HG03045 (cell line): Measurements from ENCODE around the gene MISP.

Source experiments
- ATAC-seq: cut with Tn5 transposase; IDR thresholded peaks from one replicate; pipeline ENCODE4 v1.9.1; 2021; ENCODE audit warnings: mild to moderate bottlenecking, moderate library complexity; ENCODE audit not compliant: unreplicated experiment

MISP gene

DNA sequence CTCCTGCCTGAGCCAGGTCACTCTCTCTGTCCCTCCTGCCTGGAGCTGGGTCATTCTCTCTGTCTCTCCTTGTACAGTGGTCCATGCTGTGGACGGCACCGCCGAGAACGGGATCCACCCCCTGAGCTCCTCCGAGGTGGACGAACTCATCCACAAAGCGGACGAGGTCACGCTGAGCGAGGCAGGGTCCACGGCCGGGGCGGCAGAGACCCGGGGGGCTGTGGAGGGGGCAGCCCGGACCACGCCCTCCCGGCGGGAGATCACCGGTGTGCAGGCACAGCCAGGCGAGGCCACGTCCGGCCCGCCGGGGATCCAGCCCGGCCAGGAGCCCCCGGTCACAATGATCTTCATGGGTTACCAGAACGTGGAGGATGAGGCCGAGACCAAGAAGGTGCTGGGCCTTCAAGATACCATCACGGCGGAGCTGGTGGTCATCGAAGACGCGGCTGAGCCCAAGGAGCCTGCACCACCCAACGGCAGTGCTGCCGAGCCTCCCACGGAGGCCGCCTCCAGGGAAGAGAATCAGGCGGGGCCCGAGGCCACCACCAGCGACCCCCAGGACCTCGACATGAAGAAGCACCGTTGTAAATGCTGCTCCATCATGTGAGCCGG, 4.6 kb upstream of the MISP start:
- ATAC-seq = no peak

DNA sequence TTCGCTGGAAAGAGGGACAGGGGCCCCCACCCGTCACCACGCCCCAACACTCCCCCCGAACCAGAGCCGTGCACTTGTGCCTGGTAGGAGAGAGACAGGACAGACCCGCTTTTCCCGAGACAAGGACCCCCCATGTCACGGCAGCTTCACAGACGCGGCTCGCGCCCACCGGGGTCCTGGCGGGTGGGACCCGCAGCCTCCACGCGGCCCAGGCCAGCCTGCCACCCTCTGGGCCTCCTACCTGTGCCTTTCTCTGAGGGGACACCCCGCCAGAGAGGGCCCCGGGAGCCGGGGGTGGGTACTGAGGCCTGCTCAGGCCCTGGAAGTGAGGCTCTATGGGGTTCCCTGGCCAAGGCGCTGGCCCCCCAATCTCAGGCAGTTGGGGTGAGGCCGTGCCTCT, 4.0 kb upstream of the MISP start:
- ATAC-seq = no peak

DNA sequence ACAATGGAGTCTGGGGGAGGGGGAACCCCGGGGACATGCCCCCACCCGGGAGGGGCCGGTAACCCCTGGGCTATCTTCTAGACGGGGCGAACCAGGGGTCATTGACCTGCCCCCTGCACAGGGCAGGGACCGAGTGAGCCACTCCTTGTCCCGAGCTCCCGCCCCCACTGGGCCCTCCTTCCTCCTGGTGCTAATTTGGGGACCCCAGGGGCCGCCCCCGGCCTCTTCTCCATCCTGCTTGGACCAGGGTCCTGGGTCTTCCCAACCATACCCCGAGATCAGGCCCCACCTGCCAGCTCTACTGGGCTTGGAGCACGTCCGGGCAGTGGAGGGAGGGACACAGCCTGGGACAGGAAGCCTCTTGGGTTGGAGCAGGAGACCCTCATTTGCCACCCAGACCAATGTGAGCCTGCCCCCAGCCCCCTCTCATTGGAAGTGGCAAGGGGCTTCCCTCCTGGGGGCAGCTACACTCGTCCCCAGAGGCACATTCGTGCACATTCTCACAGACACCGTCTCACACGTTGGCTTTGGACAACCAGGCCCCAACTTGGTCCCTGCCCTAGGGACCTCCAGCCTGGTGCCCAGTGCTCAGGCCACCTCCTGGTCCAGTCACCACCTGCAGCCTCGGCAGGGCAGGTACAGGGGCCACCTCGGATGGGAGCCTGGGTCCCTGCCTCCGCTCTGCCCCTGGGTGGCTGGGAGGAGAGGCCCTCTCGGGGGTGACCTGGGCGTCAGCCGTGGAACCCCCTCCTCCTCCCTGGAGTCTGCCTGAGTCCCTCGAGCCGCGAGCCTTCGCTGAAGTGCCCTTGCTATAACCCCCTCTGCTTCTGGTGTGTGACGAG, 3.3 kb upstream of the MISP start:
- no peak for ATAC-seq

DNA sequence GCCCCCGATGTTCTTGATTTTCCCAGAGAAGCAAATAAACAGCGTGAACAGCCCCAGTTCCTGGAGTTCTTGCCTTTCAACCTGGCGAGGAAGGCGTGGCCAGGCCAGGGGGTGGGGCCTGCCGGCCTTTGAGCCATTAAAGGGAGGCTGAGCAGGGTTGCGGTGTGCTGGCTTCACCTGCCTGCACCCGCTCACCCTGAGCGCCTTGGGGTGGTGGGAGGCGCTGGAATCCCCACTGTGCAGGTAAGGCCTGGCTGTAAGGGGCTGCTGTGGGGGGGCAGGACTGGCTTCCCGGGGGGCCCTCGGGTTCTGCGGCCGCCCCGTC, 2.7 kb upstream of the MISP start:
- ATAC-seq = no peak

GRCh38 chr19:749811-750210, 1.1 kb upstream of the MISP start:
- ATAC-seq = no peak

DNA sequence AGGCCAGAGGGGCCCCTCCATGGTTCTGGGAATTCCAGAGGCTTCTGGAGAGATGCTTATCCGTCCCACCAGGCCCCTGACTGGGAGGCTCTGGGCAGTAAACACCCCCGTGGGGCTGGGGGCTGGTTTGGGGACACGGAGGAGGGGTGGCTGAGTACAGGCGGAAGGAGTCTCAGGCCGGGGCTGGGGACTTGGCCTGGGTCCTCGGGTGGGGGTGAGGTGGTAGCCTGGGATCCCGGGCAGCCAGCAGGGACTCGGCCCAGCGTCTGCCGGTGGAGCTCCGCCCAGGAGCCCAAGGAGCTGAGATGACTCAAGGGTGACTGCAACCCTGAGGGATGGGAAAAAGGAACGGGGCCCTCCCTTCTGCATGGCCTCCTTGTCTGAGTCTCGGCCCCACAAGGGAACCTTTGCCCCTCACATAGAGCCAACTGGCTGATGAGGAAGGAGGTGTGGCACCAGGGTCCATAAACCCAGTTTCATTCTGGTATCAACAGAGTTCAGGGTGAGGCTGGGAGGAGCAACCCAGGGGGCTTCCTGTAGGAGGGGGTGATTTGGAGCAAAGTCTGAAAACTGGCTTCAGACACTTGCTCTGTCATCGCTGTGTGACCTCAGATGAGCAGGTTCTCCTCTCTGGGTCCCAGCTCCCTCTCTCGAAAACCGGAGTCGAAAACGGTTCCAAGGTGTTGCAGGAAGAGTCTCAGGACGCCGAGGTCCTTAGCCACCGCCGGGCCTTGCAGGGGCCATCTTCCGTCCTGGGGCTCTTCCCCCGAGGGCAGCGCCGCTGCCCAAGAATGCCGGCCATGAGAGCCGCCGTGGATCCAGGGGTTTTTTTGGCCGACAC, 809 bp downstream of the MISP start:
- no peak for ATAC-seq

- ATAC-seq = no peak
These were observed 2.0 kb downstream of the MISP start for GRCh38 chr19:752652-753517.

GRCh38 chr19:754530-754929, 3.6 kb downstream of the MISP start:
- no peak for ATAC-seq

DNA sequence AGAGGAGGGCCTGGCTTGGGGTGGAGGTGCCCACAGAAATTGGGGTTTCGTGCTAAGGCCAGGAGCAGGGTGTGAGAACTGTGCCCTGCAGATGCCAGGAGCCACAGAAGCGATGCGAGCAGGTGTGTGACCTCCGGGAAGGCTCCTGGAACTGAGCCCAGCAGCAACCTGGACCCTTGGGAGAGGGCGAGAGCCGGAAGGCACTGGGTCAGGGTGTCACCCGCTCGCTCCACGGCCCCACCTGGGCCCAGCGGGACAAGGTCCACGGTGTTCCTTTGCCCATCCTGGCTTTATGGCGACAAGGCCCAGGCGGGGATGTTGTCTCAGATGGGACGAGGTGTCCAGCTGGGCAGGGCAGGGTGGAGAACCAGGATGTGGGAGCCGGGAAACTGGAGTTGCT, 4.2 kb downstream of the MISP start:
- no peak for ATAC-seq

- no peak for ATAC-seq
These were observed 5.3 kb downstream of the MISP start for GRCh38 chr19:756236-756635.

GRCh38 chr19:756821-757688, 6.1 kb downstream of the MISP start:
- no peak for ATAC-seq

GRCh38 chr19:757811-758668, 7.1 kb downstream of the MISP start:
- no peak for ATAC-seq

DNA sequence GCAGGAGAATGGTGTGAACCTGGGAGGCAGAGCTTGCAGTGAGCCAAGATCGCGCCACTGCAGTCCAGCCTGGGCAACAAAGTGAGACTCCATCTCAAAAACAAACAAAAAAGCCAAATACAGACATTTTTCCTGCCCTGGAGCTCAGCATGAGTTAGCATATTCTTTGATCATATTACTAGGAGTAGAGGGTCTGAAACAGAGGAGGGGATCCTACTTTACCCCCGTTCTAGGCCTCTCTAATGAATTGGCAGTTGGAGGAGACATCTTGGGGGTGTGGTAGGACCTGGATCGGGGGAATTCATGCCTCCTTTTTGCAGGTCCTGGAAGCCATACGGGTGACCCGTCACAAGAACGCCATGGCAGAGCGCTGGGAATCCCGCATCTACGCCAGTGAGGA, 12.3 kb downstream of the MISP start:
- ATAC-seq = no peak

- ATAC-seq = no peak
These were observed 13.0 kb downstream of the MISP start for GRCh38 chr19:763869-764268.

DNA sequence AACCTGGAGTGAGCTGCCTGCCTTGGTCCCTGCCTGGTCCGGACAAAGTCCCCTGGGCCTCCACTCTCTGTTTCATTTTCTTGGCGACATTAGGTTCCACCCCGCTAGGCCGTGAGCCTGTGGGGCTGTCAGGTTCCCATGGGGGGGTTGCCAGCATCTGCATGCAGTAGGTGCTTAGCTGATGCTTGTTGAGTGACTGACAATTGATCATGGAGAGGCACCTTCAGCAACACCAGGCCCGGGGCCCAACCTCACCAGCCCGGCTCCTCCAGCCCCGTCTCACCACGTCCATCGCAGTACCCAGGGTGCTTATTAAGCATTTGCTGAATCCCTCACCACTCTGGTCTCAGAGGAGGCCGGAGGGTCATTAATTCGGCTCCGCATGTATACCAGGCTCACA, 13.4 kb downstream of the MISP start:
- ATAC-seq = no peak

- ATAC-seq = no peak
These were observed 14.3 kb downstream of the MISP start for GRCh38 chr19:765179-765738.

GRCh38 chr19:768424-768823, 17.5 kb downstream of the MISP start:
- ATAC-seq = no peak

- no peak for ATAC-seq
These were observed 18.7 kb downstream of the MISP start for GRCh38 chr19:769616-770015.

GRCh38 chr19:771332-771785, 20.4 kb downstream of the MISP start:
- no peak for ATAC-seq
